ENCODE measurements around the gene HECTD1. TPM values are rescaled to one million over a fixed set of nuclear protein-coding genes. Genes with fewer than 3 reads are reported as not detected.
"Not testable (repeated sequence)": the region's sequence is repeated elsewhere in the genome, so short reads cannot be mapped to it uniquely, and the experiment has no call there.

The HECTD1 gene
- total and polyA plus RNA-seq, 2 donors, result 66.8 to 364 TPM

DNA sequence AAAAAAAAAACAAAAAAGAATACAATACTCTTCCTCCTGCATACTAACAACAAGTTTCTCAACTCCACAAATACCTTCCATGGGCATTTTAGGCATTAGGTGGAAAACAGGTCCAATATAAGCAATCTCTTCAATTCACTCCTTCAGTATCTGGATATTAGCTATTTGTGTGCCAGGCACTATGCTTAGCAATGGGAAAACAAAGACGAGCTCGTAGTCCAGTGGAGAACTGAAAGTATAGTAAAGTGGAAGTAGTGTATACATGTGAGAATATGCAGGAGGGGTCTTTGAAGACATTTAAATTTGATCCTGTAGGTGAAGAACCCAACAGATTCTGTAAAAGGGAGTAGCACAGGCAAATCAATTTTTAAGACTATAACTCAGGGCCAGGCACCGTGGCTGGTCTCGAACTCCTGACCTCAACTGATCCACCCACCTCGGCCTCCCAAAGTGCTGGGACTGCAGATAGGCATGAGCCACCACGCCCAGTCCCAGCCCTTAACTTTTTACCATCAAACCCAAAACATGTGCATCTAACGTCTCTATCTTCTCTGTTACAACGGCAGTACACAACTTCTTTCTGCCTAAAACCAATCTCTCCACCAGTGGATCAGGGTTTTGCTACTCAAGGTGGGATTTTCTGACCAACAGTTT is 10.6 kb downstream of the HECTD1 start:
- no peak overlapping the region for H3K27ac ChIP-seq (ENCODE audit: low read depth)
- peaks cover 1% of the 10 kb centered on the region for H3K36me3 ChIP-seq (ENCODE audit: insufficient read depth)
- H3K4me3 ChIP-seq (ENCODE audit: low read depth, low read length), result no peak overlapping the region
- WGBS, result 84% methylated on average over 8 of the region's 8 CpGs
- DNase-seq (ENCODE audit: extremely low spot score), result no peak
- no peaks in the 10 kb centered on the region for H3K4me1 ChIP-seq (ENCODE audit: insufficient read depth)

DNA sequence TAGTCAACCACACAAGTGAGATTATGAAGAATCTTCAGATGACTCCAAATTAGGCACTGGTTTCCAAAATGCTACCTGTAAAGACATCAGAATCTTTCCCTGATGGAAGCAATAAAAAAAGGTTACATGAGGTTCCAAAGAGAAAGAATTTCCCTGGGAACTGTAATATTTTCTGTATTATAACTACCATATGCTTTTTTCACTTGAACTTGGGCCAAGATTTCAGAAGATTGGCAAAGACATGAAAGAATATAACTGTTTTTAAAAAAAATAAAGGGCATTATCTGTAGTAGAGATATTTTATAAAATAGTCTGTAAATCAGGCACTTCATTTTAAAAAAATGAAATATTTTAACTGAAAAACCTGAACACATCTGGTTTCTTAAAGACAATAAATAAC is 12.9 kb downstream of the HECTD1 start:
- Histone ChIP-seq H3K36me3 (ENCODE audit: insufficient read depth) (peaks cover 3% of the 10 kb centered on the region), H3K4me3 (ENCODE audit: low read depth, low read length) (no peak overlapping the region), H3K4me1 (ENCODE audit: insufficient read depth) (no peaks in the 10 kb centered on the region), H3K27ac (ENCODE audit: low read depth) (no peak overlapping the region)
- no peak for DNase-seq (ENCODE audit: extremely low spot score)

DNA sequence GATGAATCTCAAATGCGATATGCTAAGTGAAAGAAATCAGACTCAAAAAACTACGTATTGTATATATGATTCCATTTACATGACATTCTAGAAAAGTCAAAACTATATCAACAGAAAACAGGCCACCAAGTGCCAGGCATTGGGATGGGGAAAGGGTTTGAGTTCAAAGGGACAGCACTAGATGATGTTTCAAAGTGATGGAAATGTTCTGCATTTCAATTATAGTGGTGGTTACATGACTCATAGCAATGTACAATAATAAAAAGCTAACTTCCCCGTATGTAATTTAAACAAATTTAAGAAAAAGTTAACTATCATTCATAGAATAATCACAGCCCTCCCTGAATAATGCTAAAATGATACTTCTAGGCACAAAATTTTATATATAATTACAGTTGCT is 13.5 kb downstream of the HECTD1 start:
- H3K36me3 ChIP-seq (ENCODE audit: insufficient read depth), result peaks cover 3% of the 10 kb centered on the region
- 82% methylated on average over 3 of the region's 3 CpGs for WGBS
- DNase-seq (ENCODE audit: extremely low spot score), result no peak
- H3K4me3 ChIP-seq (ENCODE audit: low read depth, low read length), result no peak overlapping the region
- no peaks in the 10 kb centered on the region for H3K4me1 ChIP-seq (ENCODE audit: insufficient read depth)
- H3K27ac ChIP-seq (ENCODE audit: low read depth), result no peak overlapping the region

DNA sequence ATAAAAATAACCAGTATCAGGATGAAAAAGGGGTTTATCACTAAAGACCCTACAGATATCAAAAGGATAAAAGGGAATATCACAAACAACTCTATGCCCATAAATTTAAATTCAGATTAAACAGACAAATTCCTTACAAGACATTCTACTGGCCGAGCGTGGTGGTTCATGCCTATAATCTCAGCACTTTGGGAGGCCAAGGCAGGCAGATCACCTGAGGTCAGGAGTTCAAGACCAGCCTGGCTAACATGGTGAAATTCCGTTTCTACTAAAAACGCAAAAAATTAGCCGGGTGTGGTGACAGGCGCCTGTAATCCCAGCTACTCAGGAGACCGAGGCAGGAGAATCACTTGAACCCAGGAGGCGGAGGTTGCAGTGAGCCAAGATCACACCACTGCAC is 15.0 kb downstream of the HECTD1 start:
- WGBS, result 87% methylated on average over 8 of the region's 8 CpGs
- not testable (repeated sequence) for H3K4me1 ChIP-seq (ENCODE audit: insufficient read depth); H3K4me3 ChIP-seq (ENCODE audit: low read depth, low read length)

DNA sequence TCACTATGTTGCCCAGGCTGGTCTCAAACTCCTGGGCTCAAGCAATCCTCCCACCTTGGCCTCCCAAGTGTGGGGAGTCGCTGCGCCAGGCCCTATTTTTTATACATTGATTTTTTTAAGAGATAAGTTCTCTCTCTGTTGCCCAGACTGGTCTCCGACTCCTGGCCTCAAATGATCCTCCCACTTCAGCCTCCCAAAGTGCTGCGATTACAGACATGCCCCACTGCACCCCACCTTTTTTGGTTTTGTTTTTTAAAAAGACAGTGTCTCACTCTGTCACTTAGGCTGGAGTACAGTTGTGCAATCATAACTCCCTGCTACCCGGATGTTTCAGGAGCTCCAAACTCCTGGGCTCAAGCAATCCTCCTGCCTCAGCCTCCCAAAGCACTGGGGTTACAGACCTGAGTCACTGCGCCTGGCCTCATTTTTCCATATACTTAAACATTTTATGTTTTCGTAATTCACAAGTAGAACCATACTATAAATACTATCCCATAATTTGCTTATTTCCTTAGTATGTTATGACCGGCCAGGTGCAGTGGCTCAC is 16.8 kb downstream of the HECTD1 start:
- Histone ChIP-seq H3K36me3 (ENCODE audit: insufficient read depth) (peaks cover 3% of the 10 kb centered on the region), H3K4me3 (ENCODE audit: low read depth, low read length) (no peak overlapping the region), H3K27ac (ENCODE audit: low read depth) (no peak overlapping the region), H3K4me1 (ENCODE audit: insufficient read depth) (no peaks in the 10 kb centered on the region)
- 98% methylated on average over 8 of the region's 8 CpGs for WGBS
- DNase-seq (ENCODE audit: extremely low spot score), result no peak

More for the DNA sequence above, 15.0 kb downstream of the HECTD1 start:
- not testable (repeated sequence) for DNase-seq (ENCODE audit: extremely low spot score); H3K27ac ChIP-seq (ENCODE audit: low read depth); H3K36me3 ChIP-seq (ENCODE audit: insufficient read depth)

DNA sequence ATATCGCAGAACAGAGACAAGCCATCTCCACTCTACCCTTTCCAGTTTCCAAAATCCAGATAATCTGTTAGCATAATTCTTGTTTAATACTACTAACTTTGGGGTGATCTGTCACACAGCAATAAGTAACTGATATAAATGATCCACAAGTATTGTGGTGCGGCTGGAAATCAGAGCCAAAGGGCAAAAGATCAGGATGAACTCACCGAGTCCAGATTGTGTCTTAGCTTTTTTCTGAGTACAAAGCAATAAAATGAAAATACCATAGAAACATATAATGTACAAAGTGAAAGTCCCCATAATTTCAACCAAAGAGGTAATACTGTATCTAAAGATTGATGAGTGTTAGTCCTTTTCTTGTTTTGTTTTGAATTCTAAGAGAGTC is 17.4 kb downstream of the HECTD1 start:
- Histone ChIP-seq H3K4me3 (ENCODE audit: low read depth, low read length) (no peak overlapping the region), H3K36me3 (ENCODE audit: insufficient read depth) (peaks cover 3% of the 10 kb centered on the region), H3K27ac (ENCODE audit: low read depth) (no peak overlapping the region), H3K4me1 (ENCODE audit: insufficient read depth) (no peaks in the 10 kb centered on the region)
- no peak for DNase-seq (ENCODE audit: extremely low spot score)
- 82% methylated on average over 3 of the region's 3 CpGs for WGBS

DNA sequence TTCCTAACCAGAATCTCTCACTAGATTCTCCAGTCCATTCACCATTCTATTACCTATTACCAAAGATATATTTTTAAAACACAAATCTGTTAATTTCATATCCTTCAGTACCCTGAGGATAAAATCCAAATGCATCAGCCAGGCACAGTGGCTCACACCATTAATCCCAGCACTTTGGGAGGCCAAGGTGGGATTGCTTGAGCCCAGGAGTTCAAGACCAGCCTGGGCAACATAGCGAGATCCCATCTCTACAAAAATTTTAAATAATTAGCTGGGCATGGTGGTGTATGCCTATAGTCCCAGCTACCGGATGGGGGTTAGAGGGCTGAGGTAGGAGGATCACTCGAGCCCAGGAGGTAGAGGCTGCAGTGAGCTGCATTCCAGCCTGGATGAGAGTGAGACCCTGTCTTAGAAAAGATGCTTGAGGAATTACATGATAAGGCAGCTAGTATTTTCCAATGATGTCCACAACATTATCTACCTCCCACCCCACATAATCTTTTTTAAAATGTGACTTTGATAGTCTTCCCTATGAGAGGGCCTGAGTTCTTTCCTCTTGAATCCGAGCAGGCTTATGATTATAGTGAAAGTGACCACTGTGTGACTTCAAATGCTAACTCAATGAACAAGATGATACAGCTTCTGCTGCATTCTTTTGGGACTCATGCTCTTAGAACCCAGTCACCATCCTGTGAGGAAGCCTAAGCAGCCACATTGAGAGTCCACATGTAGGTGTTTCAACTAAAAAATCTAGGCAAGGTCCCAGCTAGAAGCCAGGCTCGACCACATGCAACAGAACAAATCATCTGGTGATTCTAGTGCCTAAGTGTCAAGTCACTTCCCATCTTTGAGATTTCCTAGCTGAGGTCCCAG is 18.0 kb downstream of the HECTD1 start:
- no peak overlapping the region for H3K4me3 ChIP-seq (ENCODE audit: low read depth, low read length)
- peaks cover 3% of the 10 kb centered on the region for H3K36me3 ChIP-seq (ENCODE audit: insufficient read depth)
- H3K4me1 ChIP-seq (ENCODE audit: insufficient read depth), result no peaks in the 10 kb centered on the region
- 82% methylated on average over 5 of the region's 5 CpGs for WGBS
- no peak for DNase-seq (ENCODE audit: extremely low spot score)
- H3K27ac ChIP-seq (ENCODE audit: low read depth), result no peak overlapping the region

DNA sequence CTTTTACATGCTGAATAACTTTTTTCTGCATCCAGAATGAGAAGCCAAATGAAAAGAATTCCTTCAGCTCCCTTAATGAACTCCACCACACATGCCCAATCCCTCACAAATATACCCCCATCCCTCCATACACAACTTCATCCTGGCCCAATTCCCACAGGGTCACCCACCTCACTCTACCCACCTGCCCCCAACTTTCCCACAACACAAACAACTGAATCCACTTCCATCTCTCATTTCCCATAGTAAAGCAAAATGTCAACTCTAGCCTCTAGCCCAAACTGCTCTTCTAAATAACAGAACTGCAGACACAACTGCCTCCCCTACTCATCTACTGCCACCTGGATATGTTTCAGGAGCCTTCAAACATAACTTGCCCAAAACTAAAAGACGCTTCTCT is 18.8 kb downstream of the HECTD1 start:
- no peak overlapping the region for H3K4me3 ChIP-seq (ENCODE audit: low read depth, low read length)
- 97% methylated on average over 1 of the region's 1 CpG for WGBS
- H3K27ac ChIP-seq (ENCODE audit: low read depth), result no peak overlapping the region
- H3K36me3 ChIP-seq (ENCODE audit: insufficient read depth), result peaks cover 3% of the 10 kb centered on the region
- no peak for DNase-seq (ENCODE audit: extremely low spot score)
- H3K4me1 ChIP-seq (ENCODE audit: insufficient read depth), result no peaks in the 10 kb centered on the region

DNA sequence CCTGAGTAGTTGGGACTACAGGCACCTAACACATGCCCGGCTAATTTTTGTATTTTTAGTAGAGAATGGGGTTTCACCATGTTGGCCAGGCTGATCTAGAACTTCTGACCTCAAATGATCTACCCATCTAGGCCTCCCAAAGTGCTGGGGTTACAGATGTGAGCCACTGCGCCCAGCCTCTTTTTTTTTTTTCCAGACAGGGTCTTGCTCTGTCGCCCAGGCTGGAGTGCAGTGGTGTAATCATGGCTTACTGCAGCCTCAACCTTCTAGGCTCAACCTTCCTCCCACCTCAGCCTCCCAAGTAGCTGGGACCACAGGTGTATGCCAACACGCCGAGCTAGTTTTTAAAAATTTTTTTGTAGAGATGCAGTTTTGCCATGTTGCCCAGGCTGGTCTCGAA is 25.6 kb downstream of the HECTD1 start:
- H3K36me3 ChIP-seq (ENCODE audit: insufficient read depth); H3K4me1 ChIP-seq (ENCODE audit: insufficient read depth); H3K4me3 ChIP-seq (ENCODE audit: low read depth, low read length); DNase-seq (ENCODE audit: extremely low spot score); H3K27ac ChIP-seq (ENCODE audit: low read depth): not testable (repeated sequence)
- 89% methylated on average over 6 of the region's 6 CpGs for WGBS

DNA sequence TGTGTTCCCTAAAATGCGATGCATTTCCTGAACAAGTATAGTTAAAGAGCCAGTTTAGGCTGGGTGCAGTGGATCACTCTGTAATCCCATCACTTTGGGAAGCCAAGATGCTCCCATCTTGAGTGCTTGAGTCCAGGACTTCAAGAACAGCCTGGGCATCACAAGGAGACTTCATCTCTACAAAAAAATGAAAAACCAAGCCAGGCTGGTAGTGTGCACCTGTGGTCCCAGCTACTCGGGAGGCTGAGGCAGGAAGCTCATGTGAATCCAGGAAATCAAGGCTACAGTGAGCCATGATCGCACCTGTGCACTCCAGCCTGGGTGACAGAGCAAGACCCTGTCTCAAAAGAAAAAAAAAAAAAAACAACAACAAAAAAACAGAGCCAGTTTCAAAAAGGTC is 26.3 kb downstream of the HECTD1 start:
- DNase-seq (ENCODE audit: extremely low spot score), result no peak
- H3K4me3 ChIP-seq (ENCODE audit: low read depth, low read length), result no peak overlapping the region
- H3K36me3 ChIP-seq (ENCODE audit: insufficient read depth), result no peaks in the 10 kb centered on the region
- WGBS, result 91% methylated on average over 3 of the region's 3 CpGs
- H3K4me1 ChIP-seq (ENCODE audit: insufficient read depth), result no peaks in the 10 kb centered on the region
- no peak overlapping the region for H3K27ac ChIP-seq (ENCODE audit: low read depth)

DNA sequence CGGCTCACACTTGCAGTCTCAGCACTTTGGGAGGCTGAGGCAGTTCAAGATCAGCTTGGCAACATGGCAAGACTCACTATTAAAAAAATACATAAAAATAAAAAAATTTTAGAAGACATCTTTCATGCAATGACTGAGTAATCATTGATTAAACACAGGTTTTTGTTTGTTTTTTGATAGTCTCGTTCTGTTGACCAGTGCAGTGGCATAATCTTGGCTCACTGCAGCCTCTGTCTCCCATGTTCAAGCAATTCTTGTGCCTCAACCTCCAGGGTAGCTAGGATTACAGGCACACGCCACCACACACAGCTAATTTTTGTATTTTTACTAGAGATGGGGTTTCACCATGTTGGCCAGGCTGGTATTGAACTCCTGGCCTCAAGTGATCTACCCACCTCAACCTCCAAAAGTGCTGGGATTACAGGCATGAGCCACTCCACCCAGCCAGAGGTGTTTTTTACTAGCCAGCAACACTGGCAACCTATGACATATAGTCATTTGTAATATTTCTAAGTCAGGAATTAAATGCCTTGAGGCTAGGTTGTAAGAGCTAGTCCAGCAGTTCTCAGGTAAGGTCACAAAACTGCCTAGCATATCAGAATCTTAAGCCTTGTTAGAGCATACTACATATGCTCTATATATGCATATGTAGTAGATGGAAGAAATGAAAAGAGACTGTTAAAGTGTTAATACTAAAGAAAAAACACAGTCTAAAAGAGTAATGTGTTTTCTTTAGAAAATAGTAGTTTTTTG is 27.1 kb downstream of the HECTD1 start:
- 89% methylated on average over 3 of the region's 3 CpGs for WGBS
- DNase-seq (ENCODE audit: extremely low spot score), result no peak
- H3K36me3 ChIP-seq (ENCODE audit: insufficient read depth), result no peaks in the 10 kb centered on the region
- H3K27ac ChIP-seq (ENCODE audit: low read depth), result no peak overlapping the region
- H3K4me1 ChIP-seq (ENCODE audit: insufficient read depth), result no peaks in the 10 kb centered on the region
- no peak overlapping the region for H3K4me3 ChIP-seq (ENCODE audit: low read depth, low read length)

DNA sequence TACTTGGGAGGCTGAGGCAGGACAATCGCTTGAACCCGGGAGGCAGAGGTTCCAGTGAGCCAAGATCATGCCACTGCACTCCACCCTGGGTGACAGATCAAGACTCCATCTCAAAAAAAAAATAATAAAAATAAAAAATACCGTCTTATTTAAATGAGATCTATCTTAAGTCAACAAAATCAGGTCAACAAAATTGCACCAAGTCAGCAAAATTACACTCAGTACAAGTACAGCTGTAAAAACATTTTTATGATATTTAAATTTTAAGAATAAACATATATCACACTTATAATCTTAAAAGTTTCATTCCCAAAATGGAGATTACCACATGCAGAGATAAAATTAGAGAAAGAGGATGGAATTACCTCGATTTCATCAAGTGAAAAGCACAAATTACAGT is 33.2 kb downstream of the HECTD1 start:
- Histone ChIP-seq H3K4me1 (ENCODE audit: insufficient read depth) (no peaks in the 10 kb centered on the region), H3K4me3 (ENCODE audit: low read depth, low read length) (no peak overlapping the region), H3K27ac (ENCODE audit: low read depth) (no peak overlapping the region), H3K36me3 (ENCODE audit: insufficient read depth) (peaks cover 3% of the 10 kb centered on the region)
- 97% methylated on average over 4 of the region's 4 CpGs for WGBS
- DNase-seq (ENCODE audit: extremely low spot score), result no peak

DNA sequence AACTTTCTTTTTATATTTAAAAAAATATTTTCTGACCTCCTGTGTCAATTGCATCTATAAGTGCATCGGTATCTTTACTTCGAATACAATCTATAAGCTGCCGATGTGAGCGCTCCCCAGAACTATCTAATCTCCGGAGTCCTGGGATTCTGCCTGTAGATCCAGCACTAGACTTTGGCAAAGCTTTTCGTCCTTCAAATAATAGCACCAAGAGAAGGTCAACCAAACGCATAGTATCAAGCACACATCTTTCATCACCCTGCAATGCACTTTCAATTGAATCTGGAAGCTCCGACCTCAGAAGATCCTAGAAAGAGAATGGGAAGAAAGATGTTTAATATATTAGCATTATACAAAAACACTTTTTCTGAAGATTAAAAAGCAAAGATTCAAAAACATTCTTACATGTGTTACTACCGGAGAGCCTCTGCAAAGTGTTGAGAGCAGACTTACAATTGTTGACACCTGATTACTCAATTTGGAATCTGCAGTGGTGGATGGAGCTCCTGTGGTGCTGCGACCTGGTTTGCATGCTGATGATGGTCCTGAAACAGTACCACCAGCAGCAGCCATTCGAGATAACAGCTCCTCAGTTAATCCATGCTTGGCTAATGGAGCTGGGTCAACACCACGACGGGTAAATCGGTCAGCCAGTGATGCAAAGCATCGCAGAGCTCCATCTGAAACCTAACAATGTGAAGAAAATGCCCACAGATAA is 34.3 kb downstream of the HECTD1 start:
- Histone ChIP-seq H3K4me3 (ENCODE audit: low read depth, low read length) (no peak overlapping the region), H3K36me3 (ENCODE audit: insufficient read depth) (peaks cover 3% of the 10 kb centered on the region), H3K4me1 (ENCODE audit: insufficient read depth) (no peaks in the 10 kb centered on the region), H3K27ac (ENCODE audit: low read depth) (no peak overlapping the region)
- 94% methylated on average over 15 of the region's 15 CpGs for WGBS
- no peak for DNase-seq (ENCODE audit: extremely low spot score)

All from urinary bladder (tissue), 4 donors.